Gastroesophageal sphincter (tissue), 3 donors: Measurements from ENCODE around the gene EBI3.

ENCODE experiments used
- CTCF ChIP-seq, 4 experiments: fragments of 200-600 bp in 2 of 4; fragments of 450-650 bp in 2 of 4; sonication (generic) in 1 of 4; IDR thresholded peaks; one replicate each; pipeline ENCODE4 v1.5.1; 2017 to 2019; ENCODE audit warnings: antibody characterized with exemption in 4 of 4, mild to moderate bottlenecking in 2 of 4, moderate library complexity in 2 of 4
- EP300 ChIP-seq: sonication (generic); formaldehyde crosslinking; IDR thresholded peaks from one replicate; pipeline ENCODE4 v1.6.1; 2017; ENCODE audit warnings: antibody characterized with exemption, mild to moderate bottlenecking
- POLR2AphosphoS5 ChIP-seq: sonication (generic); formaldehyde crosslinking; IDR thresholded peaks from one replicate; pipeline ENCODE4 v1.6.1; 2017; ENCODE audit warnings: antibody characterized with exemption

GRCh38 chr19:4277191-4277696 lies 47.9 kb downstream of the EBI3 start:
- no peak for TF ChIP-seq POLR2AphosphoS5
- no peak for TF ChIP-seq CTCF (IDR thresholded peaks at IDR 0.05)
- TF ChIP-seq EP300 = no peak
